Adipose tissue (tissue), 3 donors: Measurements from ENCODE around the gene ITGB2. TPM values are rescaled to one million over a fixed set of nuclear protein-coding genes. Genes with fewer than 3 reads are reported as not detected.

Source experiments
- H3K27ac ChIP-seq: one replicate; pipeline ENCODE4 v1.5.1; 2013; ENCODE audit warnings: low read depth, low read length
- WGBS, 3 donors: extraction: QIAGEN DNeasy Blood & Tissue Kit; methylation state at CpG; one replicate each; pipeline ENCODE4 v1.1.7; 2013; 5-methylcytosine and 5-hydroxymethylcytosine counted together
- polyA plus RNA-seq, 3 donors: library from polyadenylated mRNA; stranded (reverse); fragments of 200-250 nt; gene quantifications; one replicate each; pipeline ENCODE4 v1.2.3, GENCODE V29; 2013
- donor health status: healthy with polysubstance abuse.
- donor health status: Bipolar disorder and iron deficiency.
- donor health status: healthy.

The ITGB2 gene
- polyA plus RNA-seq, 3 donors: 9.5 to 81.7 (median 32.5) TPM

DNA sequence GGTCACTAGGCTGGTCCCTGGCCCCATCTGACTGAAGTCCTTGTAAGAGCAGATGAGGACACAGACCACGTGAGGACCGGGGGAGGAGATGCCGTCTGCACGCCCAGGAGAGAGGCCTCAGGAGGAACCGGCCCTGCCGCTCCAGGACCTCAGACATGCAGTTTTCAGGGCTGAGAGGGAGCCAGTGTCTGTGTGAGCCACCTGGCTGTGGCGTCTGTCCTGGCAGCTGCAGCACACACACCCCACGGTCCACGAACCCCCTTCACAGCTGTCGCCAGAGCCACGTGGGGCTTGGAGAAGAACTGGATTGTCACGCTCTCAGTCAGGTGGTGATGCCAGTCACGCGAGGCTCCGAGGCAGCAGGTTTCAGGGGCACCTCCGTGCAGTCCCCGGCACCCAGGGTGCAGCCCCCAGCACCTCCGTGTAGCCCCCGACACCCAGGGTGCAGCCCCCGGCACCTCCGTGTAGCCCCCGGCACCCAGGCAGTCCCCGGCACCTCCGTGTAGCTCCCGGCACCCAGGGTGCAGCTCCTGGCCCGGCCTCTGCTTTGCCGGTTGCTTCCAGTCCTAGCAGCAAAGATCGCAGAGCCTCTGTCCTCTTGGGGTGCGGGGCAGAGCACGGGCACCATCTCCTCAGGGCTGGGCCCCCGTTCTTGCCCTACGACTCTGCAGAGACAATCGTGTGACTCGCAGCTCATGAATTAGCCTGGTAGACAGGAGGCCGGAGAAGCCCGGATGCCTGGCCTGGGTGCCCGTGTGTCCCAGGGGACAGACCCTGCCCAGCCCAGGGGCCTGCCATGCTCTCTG, 83.8 kb downstream of the ITGB2 start:
- H3K27ac ChIP-seq: no peak overlapping the region
- 57 to 76% (median 66%) methylated on average over 34 to 37 of the region's 37 CpGs for WGBS, 3 donors

DNA sequence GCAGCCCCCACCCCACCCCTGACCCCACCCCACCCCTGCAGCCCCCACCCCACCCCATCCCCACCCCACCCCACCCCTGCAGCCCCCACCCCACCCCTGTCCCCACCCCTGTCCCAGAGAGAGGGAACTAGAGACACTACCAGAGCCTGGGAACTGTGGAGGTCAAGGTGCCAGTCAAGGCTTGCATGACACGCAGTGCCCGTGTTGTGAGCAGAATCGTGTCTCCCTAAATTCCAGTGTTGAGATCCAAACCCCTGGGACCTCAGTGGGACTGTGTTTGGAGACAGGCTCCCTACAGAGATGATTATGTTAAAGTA, 84.4 kb downstream of the ITGB2 start:
- 15 to 72% (median 63%) methylated on average over 3 of the region's 3 CpGs for WGBS, 3 donors
- H3K27ac ChIP-seq: no peak overlapping the region

Other genes with a start within 250 kb of the ITGB2 start
- not detected for gene KRTAP12-1, start 238.7 kb downstream of the ITGB2 start, polyA plus RNA-seq
- not detected for gene KRTAP10-12, start 223.7 kb downstream of the ITGB2 start, polyA plus RNA-seq
- under 1 TPM; 0.07 to 0.56 (median 0.10) TPM for gene TSPEAR, start 209.3 kb downstream of the ITGB2 start, polyA plus RNA-seq
- 10 to 100 TPM; 29.1 to 70.8 (median 41.5) TPM for gene UBE2G2, start 119.1 kb downstream of the ITGB2 start, polyA plus RNA-seq
- 100 to 1,000 TPM in 1 of 3 donors, 10 to 100 TPM in 2; 25.2 to 101 (median 64.5) TPM for gene SUMO3, start 102.8 kb downstream of the ITGB2 start, polyA plus RNA-seq
- gene PTTG1IP, start 47.2 kb downstream of the ITGB2 start, polyA plus RNA-seq: 100 to 1,000 TPM in 1 of 3 donors, 10 to 100 TPM in 2; 61.3 to 111 (median 69.3) TPM
- gene SLX9, start 19.1 kb upstream of the ITGB2 start, polyA plus RNA-seq: 10 to 100 TPM; 14.1 to 43.6 (median 24.6) TPM
- gene ADARB1, start 153.7 kb upstream of the ITGB2 start, polyA plus RNA-seq: 10 to 100 TPM in 2 of 3 donors, 1 to 10 TPM in 1; 2.7 to 17.9 (median 13.0) TPM